GM20431 (cell line): ENCODE data around the gene MYBPH.

Experiments used
- in situ Hi-C: fragments of 300-500 bp; cut with MseI, MboI; formaldehyde crosslinking; loops from one replicate; pipeline ENCODE4 v1.15.0; 2020; ENCODE audit warnings: low sequenced_read_pairs; ENCODE audit not compliant: unreplicated experiment

The MYBPH gene

GRCh38 chr1:203136409-203137042, 39.1 kb downstream of the MYBPH start:
- in situ Hi-C loops = no loop called here

- in situ Hi-C loops = no loop called here
These were observed 39.9 kb downstream of the MYBPH start for GRCh38 chr1:203135636-203136305.

- in situ Hi-C loops = no loop called here
These were observed 41.5 kb downstream of the MYBPH start for GRCh38 chr1:203133970-203134725.

GRCh38 chr1:203131548-203132200, 44.0 kb downstream of the MYBPH start:
- in situ Hi-C loops = no loop called here

- in situ Hi-C loops = no loop called here
These were observed 45.2 kb downstream of the MYBPH start for GRCh38 chr1:203130358-203130985.

- in situ Hi-C loops = no loop called here
These were observed 46.0 kb downstream of the MYBPH start for GRCh38 chr1:203129501-203130231.

- in situ Hi-C loops = no loop called here
These were observed 46.7 kb downstream of the MYBPH start for GRCh38 chr1:203128716-203129500.

GRCh38 chr1:203128431-203128715, 47.3 kb downstream of the MYBPH start:
- in situ Hi-C loops = no loop called here

GRCh38 chr1:203127666-203128430, 47.8 kb downstream of the MYBPH start, which contains the start of gene ADORA1:
TSS of gene ADORA1 (plus strand) at chr1:203127726. CDS start at chr1:203128842, 1,116 bp downstream.
- in situ Hi-C loops = no loop called here

GRCh38 chr1:203126866-203127665, 48.6 kb downstream of the MYBPH start:
- in situ Hi-C loops = no loop called here

- in situ Hi-C loops = no loop called here
These were observed 49.3 kb downstream of the MYBPH start for GRCh38 chr1:203126151-203126865.

GRCh38 chr1:203124546-203125317, 50.9 kb downstream of the MYBPH start:
- in situ Hi-C loops = no loop called here

- in situ Hi-C loops = no loop called here
These were observed 51.6 kb downstream of the MYBPH start for GRCh38 chr1:203124011-203124410.

- in situ Hi-C loops = no loop called here
These were observed 53.5 kb downstream of the MYBPH start for GRCh38 chr1:203122159-203122558.

- in situ Hi-C loops = no loop called here
These were observed 54.2 kb downstream of the MYBPH start for GRCh38 chr1:203121186-203122015.
